Gastrocnemius medialis (tissue), 4 donors: ENCODE results near the gene MXRA8.

Experiments
- POLR2A ChIP-seq, 2 donors: fragments of 450-650 bp; IDR thresholded peaks; one replicate each; pipeline ENCODE4 v1.6.1; 2017; ENCODE audit warnings: antibody characterized with exemption in 2 of 2, mild to moderate bottlenecking in 2 of 2, moderate library complexity in 2 of 2
- TF ChIP-seq, protein P1 (sequence below), 5 experiments: fragments of 450-650 bp in 3 of 5; fragments of 200-600 bp in 2 of 5; sonication (generic) in 2 of 5; IDR thresholded peaks in 4 of 5; conservative IDR thresholded peaks in 1 of 5; 1 replicate in 4 of 5; 2 replicates in 1 of 5; pipeline ENCODE4 v1.5.1; 2016 to 2019; ENCODE audit warnings: antibody characterized with exemption in 5 of 5, mild to moderate bottlenecking in 3 of 5, moderate library complexity in 3 of 5

DNA sequence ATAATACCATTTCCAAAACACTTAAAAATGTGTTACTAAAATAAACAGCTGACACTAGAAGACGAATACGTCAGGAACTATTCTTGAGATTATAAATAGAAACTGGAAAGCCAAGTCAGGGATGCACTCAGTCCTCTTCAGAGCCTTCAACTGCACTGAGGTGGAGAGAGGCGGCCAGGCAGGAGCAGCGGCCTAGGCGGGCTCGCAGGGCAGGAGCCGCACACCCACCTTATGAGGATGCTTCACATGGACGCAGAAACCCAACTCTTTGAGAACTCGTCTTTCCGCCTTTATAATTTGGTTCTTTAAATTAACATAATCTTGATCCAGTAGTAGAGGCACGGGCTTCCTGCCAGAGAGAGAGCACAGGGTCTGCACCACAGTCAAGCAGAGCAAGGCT is 36.8 kb upstream of the MXRA8 start:
- TF ChIP-seq, protein P1, sequence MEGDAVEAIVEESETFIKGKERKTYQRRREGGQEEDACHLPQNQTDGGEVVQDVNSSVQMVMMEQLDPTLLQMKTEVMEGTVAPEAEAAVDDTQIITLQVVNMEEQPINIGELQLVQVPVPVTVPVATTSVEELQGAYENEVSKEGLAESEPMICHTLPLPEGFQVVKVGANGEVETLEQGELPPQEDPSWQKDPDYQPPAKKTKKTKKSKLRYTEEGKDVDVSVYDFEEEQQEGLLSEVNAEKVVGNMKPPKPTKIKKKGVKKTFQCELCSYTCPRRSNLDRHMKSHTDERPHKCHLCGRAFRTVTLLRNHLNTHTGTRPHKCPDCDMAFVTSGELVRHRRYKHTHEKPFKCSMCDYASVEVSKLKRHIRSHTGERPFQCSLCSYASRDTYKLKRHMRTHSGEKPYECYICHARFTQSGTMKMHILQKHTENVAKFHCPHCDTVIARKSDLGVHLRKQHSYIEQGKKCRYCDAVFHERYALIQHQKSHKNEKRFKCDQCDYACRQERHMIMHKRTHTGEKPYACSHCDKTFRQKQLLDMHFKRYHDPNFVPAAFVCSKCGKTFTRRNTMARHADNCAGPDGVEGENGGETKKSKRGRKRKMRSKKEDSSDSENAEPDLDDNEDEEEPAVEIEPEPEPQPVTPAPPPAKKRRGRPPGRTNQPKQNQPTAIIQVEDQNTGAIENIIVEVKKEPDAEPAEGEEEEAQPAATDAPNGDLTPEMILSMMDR (IDR thresholded peaks at IDR 0.05 in 4 of 5, conservative IDR thresholded peaks at IDR 0.05 in 1 of 5), result no peak
- no peak for TF ChIP-seq POLR2A (IDR thresholded peaks at IDR 0.05)
